Glomerular endothelial cell (primary cell): ENCODE measurements around the gene NAT8L. TPM values are rescaled to one million over a fixed set of nuclear protein-coding genes. Genes with fewer than 3 reads are reported as not detected.

Source experiments
- DNase-seq: peaks from one replicate; pipeline ENCODE4 v3.0.0-alpha.2; 2011; ENCODE audit warnings: low read depth, low spot score; ENCODE audit errors: extremely low read depth
- total RNA-seq: library from RNA; depleted of rRNA; stranded (reverse); fragments of >200 nt; gene quantifications from 2 replicates; pipeline ENCODE4 v1.2.3, GENCODE V29; 2015

NAT8L gene
- total RNA-seq, 1 donor from 2014 or later = not detected

GRCh38 chr4:2062808-2063524 is 3.8 kb downstream of the NAT8L start:
- DNase-seq = no peak

GRCh38 chr4:2063557-2064275 is 4.6 kb downstream of the NAT8L start:
- no peak for DNase-seq

GRCh38 chr4:2064276-2064991 is 5.3 kb downstream of the NAT8L start:
- no peak for DNase-seq

- DNase-seq = no peak
These were observed 6.2 kb downstream of the NAT8L start for GRCh38 chr4:2065106-2065930.

GRCh38 chr4:2066011-2066551 is 7.0 kb downstream of the NAT8L start:
- DNase-seq = no peak

- DNase-seq = no peak
These were observed 7.7 kb downstream of the NAT8L start for GRCh38 chr4:2066571-2067445.

GRCh38 chr4:2067446-2068197 is 8.5 kb downstream of the NAT8L start:
- DNase-seq = no peak

- DNase-seq = no peak
These were observed 9.0 kb downstream of the NAT8L start for GRCh38 chr4:2068198-2068470.

- no peak for DNase-seq
These were observed 9.4 kb downstream of the NAT8L start for GRCh38 chr4:2068566-2068965.

- no peak for DNase-seq
These were observed 10.2 kb downstream of the NAT8L start for GRCh38 chr4:2069161-2069971.

GRCh38 chr4:2069986-2070385 is 10.9 kb downstream of the NAT8L start:
- no peak for DNase-seq

GRCh38 chr4:2070421-2071251 is 11.5 kb downstream of the NAT8L start:
- no peak for DNase-seq

GRCh38 chr4:2071252-2071911 is 12.3 kb downstream of the NAT8L start:
- no peak for DNase-seq

GRCh38 chr4:2071912-2072867 is 13.1 kb downstream of the NAT8L start:
- no peak for DNase-seq

- no peak for DNase-seq
These were observed 14.1 kb downstream of the NAT8L start for GRCh38 chr4:2072971-2073807.
